ENCODE results near the gene MB21D2.

MB21D2 gene

DNA sequence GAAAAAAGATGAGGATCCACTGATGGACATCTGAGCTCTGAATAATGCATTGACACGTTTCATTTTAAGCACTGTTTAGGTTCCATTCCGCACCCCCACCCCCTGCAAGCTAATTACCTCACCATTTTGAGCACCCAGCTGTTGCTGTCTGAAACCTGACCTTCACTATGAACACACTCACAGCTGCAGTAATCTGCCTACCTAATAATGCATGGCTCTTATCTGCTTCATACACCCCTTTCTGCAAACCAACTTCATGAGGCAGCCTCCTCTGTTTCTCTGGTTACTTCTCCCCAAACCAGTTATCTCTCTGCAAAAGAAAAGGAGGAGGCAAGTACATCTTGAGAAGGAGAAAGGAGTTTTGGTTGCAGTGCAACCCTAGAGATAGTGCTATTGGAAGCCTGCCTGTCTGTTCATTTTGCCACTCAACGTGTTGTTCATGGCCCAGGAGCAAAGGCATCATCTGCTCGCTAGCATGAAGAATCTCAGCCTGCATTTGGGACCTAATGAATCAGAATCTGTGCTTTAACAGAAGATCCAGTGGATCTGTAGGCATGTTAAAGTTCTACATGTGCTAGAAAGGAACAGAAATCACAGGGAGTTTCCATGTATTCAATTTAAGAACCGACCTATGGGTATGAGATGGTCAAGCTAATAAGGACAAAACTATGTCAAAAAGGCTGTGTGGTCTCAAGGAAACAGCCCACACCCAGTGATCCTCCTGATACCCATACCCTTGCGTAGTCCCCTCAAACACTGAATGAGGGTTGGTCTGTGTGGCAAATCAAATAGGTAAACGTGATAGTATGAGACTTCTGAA is 87.2 kb downstream of the MB21D2 start:
- TF ChIP-seq EZH2phosphoT487 (conservative IDR thresholded peaks at IDR 0.05; ENCODE audit: low read length) = no peak
- TF ChIP-seq, protein P1, sequence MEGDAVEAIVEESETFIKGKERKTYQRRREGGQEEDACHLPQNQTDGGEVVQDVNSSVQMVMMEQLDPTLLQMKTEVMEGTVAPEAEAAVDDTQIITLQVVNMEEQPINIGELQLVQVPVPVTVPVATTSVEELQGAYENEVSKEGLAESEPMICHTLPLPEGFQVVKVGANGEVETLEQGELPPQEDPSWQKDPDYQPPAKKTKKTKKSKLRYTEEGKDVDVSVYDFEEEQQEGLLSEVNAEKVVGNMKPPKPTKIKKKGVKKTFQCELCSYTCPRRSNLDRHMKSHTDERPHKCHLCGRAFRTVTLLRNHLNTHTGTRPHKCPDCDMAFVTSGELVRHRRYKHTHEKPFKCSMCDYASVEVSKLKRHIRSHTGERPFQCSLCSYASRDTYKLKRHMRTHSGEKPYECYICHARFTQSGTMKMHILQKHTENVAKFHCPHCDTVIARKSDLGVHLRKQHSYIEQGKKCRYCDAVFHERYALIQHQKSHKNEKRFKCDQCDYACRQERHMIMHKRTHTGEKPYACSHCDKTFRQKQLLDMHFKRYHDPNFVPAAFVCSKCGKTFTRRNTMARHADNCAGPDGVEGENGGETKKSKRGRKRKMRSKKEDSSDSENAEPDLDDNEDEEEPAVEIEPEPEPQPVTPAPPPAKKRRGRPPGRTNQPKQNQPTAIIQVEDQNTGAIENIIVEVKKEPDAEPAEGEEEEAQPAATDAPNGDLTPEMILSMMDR (IDR thresholded peaks at IDR 0.05; ENCODE audit: insufficient read depth, low read length, poor library complexity, severe bottlenecking) = no peak
- H3K27ac ChIP-seq (ENCODE audit: low read depth, low read length) = no peak overlapping the region
- H3K9me3 ChIP-seq (ENCODE audit: insufficient read depth, low read length) = no peaks in the 10 kb centered on the region
- no peaks in the 10 kb centered on the region for H3K9me2 ChIP-seq (replicated peaks; ENCODE audit: insufficient read depth, low read length)
- no peaks in the 10 kb centered on the region for H4K20me1 ChIP-seq (ENCODE audit: low read depth, low read length)
- H3K9ac ChIP-seq (ENCODE audit: low read length) = no peak overlapping the region
- H3K79me2 ChIP-seq (ENCODE audit: insufficient read depth, low read length) = no peaks in the 10 kb centered on the region
- no peak overlapping the region for H2AFZ ChIP-seq (ENCODE audit: low read depth, low read length, severe bottlenecking)
- no peaks in the 10 kb centered on the region for H3K36me3 ChIP-seq (ENCODE audit: low read length)
- no peaks in the 10 kb centered on the region for H3F3A ChIP-seq (ENCODE audit: insufficient read depth)
- no peaks in the 10 kb centered on the region for H3K27me3 ChIP-seq (ENCODE audit: low read length)
- no peak overlapping the region for H3K4me3 ChIP-seq (ENCODE audit: insufficient read depth, low read length, poor library complexity, severe bottlenecking)
- no peak overlapping the region for H3K4me2 ChIP-seq (ENCODE audit: low read depth, low read length, poor library complexity, severe bottlenecking)

- Histone ChIP-seq H4K20me1 (ENCODE audit: low read depth, low read length) (no peaks in the 10 kb centered on the region), H3K9me2 (replicated peaks; ENCODE audit: insufficient read depth, low read length) (no peaks in the 10 kb centered on the region), H3K27ac (ENCODE audit: low read depth, low read length) (no peak overlapping the region), H3K9ac (ENCODE audit: low read length) (no peak overlapping the region), H3K4me2 (ENCODE audit: low read depth, low read length, poor library complexity, severe bottlenecking) (no peak overlapping the region), H3K36me3 (ENCODE audit: low read length) (no peaks in the 10 kb centered on the region), H2AFZ (ENCODE audit: low read depth, low read length, severe bottlenecking) (no peak overlapping the region), H3K27me3 (ENCODE audit: low read length) (no peaks in the 10 kb centered on the region), H3K4me3 (ENCODE audit: insufficient read depth, low read length, poor library complexity, severe bottlenecking) (no peak overlapping the region), H3F3A (ENCODE audit: insufficient read depth) (no peaks in the 10 kb centered on the region), H3K79me2 (ENCODE audit: insufficient read depth, low read length) (no peaks in the 10 kb centered on the region), H3K9me3 (ENCODE audit: insufficient read depth, low read length) (no peaks in the 10 kb centered on the region)
- TF ChIP-seq, protein P1 (IDR thresholded peaks at IDR 0.05; ENCODE audit: insufficient read depth, low read length, poor library complexity, severe bottlenecking) = no peak
- no peak for TF ChIP-seq EZH2phosphoT487 (conservative IDR thresholded peaks at IDR 0.05; ENCODE audit: low read length)
These were observed 89.6 kb downstream of the MB21D2 start for GRCh38 chr3:192827863-192828594.

GRCh38 chr3:192827208-192827607 is 90.4 kb downstream of the MB21D2 start:
- no peak overlapping the region for H3K9ac ChIP-seq (ENCODE audit: low read length)
- no peaks in the 10 kb centered on the region for H3K9me2 ChIP-seq (replicated peaks; ENCODE audit: insufficient read depth, low read length)
- TF ChIP-seq, protein P1 (IDR thresholded peaks at IDR 0.05; ENCODE audit: insufficient read depth, low read length, poor library complexity, severe bottlenecking) = no peak
- TF ChIP-seq EZH2phosphoT487 (conservative IDR thresholded peaks at IDR 0.05; ENCODE audit: low read length) = no peak
- H2AFZ ChIP-seq (ENCODE audit: low read depth, low read length, severe bottlenecking) = no peak overlapping the region
- H3K9me3 ChIP-seq (ENCODE audit: insufficient read depth, low read length) = no peaks in the 10 kb centered on the region
- no peak overlapping the region for H3K4me3 ChIP-seq (ENCODE audit: insufficient read depth, low read length, poor library complexity, severe bottlenecking)
- H3K27ac ChIP-seq (ENCODE audit: low read depth, low read length) = no peak overlapping the region
- H4K20me1 ChIP-seq (ENCODE audit: low read depth, low read length) = no peaks in the 10 kb centered on the region
- H3K4me2 ChIP-seq (ENCODE audit: low read depth, low read length, poor library complexity, severe bottlenecking) = no peak overlapping the region
- no peaks in the 10 kb centered on the region for H3K27me3 ChIP-seq (ENCODE audit: low read length)
- H3K79me2 ChIP-seq (ENCODE audit: insufficient read depth, low read length) = no peaks in the 10 kb centered on the region
- no peaks in the 10 kb centered on the region for H3F3A ChIP-seq (ENCODE audit: insufficient read depth)
- H3K36me3 ChIP-seq (ENCODE audit: low read length) = no peaks in the 10 kb centered on the region

All from SU-DHL-6 (cell line).